GM12874 (cell line): ENCODE results near the gene URB2.

Source experiments
- TF ChIP-seq, protein P1 (sequence below): IDR thresholded peaks from 2 replicates; pipeline ENCODE4 v1.5.1; 2011; ENCODE audit warnings: low read depth, mild to moderate bottlenecking, control low read depth, low read length, moderate library complexity; ENCODE audit not compliant: insufficient read depth

URB2 gene

DNA sequence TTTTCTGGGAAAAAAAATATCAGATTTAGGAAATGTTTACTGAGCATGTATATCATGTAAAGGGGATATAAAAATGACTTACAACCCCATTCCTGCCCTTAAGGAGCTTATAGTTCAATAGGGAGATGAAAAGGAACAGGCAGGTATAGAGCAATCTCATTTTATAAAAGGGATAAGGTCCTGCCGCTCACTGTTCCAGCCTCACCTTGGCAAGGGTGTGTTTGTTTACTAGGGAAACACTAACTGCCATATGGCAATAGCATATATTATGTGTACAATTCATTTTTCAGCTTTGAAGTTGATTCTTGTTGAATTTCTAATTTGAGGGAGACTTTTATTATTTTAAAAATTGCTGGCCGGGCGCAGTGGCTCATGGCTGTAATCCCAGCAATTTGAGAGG is 25.5 kb downstream of the URB2 start:
- TF ChIP-seq, protein P1, sequence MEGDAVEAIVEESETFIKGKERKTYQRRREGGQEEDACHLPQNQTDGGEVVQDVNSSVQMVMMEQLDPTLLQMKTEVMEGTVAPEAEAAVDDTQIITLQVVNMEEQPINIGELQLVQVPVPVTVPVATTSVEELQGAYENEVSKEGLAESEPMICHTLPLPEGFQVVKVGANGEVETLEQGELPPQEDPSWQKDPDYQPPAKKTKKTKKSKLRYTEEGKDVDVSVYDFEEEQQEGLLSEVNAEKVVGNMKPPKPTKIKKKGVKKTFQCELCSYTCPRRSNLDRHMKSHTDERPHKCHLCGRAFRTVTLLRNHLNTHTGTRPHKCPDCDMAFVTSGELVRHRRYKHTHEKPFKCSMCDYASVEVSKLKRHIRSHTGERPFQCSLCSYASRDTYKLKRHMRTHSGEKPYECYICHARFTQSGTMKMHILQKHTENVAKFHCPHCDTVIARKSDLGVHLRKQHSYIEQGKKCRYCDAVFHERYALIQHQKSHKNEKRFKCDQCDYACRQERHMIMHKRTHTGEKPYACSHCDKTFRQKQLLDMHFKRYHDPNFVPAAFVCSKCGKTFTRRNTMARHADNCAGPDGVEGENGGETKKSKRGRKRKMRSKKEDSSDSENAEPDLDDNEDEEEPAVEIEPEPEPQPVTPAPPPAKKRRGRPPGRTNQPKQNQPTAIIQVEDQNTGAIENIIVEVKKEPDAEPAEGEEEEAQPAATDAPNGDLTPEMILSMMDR, result no peak

DNA sequence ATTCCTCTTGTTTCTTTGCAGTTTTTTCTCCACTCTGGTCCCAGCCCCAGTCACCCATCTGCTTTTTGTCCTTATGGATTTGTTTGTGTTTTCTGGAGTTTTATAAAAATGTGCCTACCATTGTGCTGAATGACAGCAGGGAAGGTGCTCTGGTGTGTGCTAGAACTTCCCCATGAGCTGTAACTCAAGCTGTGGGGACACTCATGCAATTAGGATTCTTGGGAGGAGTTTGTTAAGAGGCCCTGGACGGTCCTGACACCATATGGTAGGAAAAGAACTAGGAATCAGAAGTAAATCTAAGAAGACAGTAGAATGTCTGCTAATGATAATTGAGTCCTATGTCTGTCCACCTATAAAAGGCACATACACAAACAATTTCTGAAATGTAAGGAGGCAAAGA is 27.4 kb downstream of the URB2 start:
- TF ChIP-seq, protein P1, result no peak

DNA sequence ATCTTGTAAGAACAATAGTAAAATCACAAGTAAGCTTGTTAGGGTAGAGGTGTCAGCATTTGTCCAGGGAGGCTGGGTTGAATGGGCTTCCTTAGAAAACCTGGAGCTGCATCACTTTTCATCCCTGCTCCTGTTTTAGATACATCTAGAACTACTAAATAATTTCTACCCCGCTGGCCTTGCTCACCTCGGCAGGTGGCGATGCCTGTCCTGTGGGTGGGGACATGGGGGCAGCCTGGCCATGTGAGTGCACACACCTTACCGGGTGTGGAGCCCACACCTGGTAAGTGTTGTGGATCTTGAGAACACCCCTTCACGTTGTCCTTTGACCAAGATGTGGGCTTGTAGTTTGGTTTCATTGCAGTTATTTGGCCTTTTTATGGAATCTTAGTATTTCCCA is 29.7 kb downstream of the URB2 start:
- TF ChIP-seq, protein P1, result no peak

- TF ChIP-seq, protein P1, result no peak
Measured at GRCh38 chr1:229657993-229658755, 32.1 kb downstream of the URB2 start.

- TF ChIP-seq, protein P1, result peak; percentile 94
Measured at GRCh38 chr1:229661022-229661877, 35.2 kb downstream of the URB2 start.

- TF ChIP-seq, protein P1, result no peak
Measured at GRCh38 chr1:229661897-229662296, 35.9 kb downstream of the URB2 start.

GRCh38 chr1:229664133-229664689 is 38.2 kb downstream of the URB2 start:
- TF ChIP-seq, protein P1, result no peak
